Left lung (tissue), 10 donors: Measurements from ENCODE around the gene SOX6. TPM values are rescaled to one million over a fixed set of nuclear protein-coding genes. Genes with fewer than 3 reads are reported as not detected.

Source experiments
- ATAC-seq: fragments of 200-7000 bp; cut with Tn5 transposase; one replicate; pipeline ENCODE4 v1.9.1; 2020; ENCODE audit warnings: moderate library complexity
- DNase-seq, 4 donors: peaks; one replicate each; pipeline ENCODE4 v3.0.0-alpha.2; 2013 to 2020
- H3K27ac ChIP-seq, 2 donors: fragments of 200-600 bp; sonication (generic) in 1 of 2; one replicate each; pipeline versions ENCODE4 v1.5.0 to v1.8.0; 2020 to 2021
- H3K27me3 ChIP-seq, 2 donors: fragments of 200-600 bp; sonication (generic) in 1 of 2; one replicate each; pipeline versions ENCODE4 v1.5.0 to v1.8.0; 2020 to 2021
- H3K36me3 ChIP-seq, 2 donors: fragments of 200-600 bp; sonication (generic) in 1 of 2; one replicate each; pipeline versions ENCODE4 v1.5.0 to v1.8.0; 2020 to 2021
- H3K4me1 ChIP-seq, 2 donors: fragments of 200-600 bp; one replicate each; pipeline ENCODE4 v1.8.0; 2021
- H3K4me3 ChIP-seq, 2 donors: fragments of 200-600 bp; sonication (generic) in 1 of 2; one replicate each; pipeline versions ENCODE4 v1.5.0 to v1.8.0; 2020 to 2021; ENCODE audit warnings: mild to moderate bottlenecking in 1 of 2
- H3K9me3 ChIP-seq, 2 donors: fragments of 200-600 bp; sonication (generic) in 1 of 2; one replicate each; pipeline versions ENCODE4 v1.5.0 to v1.8.0; 2020 to 2021
- intact Hi-C, 2 donors: fragments of 100-400 bp; cut with DNase I; formaldehyde crosslinking; loops; one replicate each; pipeline versions ENCODE4 v1.11.2 to v1.14.2; 2022
- polyA plus RNA-seq, 6 donors: library from polyadenylated mRNA; unstranded; fragments of 120-200 nt; gene quantifications; one replicate each; pipeline ENCODE4 v1.2.1, GENCODE V29; 2013; ENCODE audit not compliant: insufficient read length in 6 of 6
- total RNA-seq, 2 donors: library from RNA; stranded (reverse); fragmentation: NEBNext Ultra II Directional; extraction: Animal tissue kit (Norgen Biotek cat#: 25700); gene quantifications; one replicate each; pipeline ENCODE4 v1.2.1, GENCODE V29; 2021
- TF ChIP-seq, protein P1 (sequence below), 2 donors: fragments of 200-600 bp; sonication (generic) in 1 of 2; IDR thresholded peaks; one replicate each; pipeline versions ENCODE4 v1.5.0 to v1.8.0; 2021; ENCODE audit warnings: antibody characterized with exemption in 2 of 2
- donor health status: DM: no; HTN: yes; CAD: no.
- donor health status: DM: no; HTN: no; CAD: no.

Gene SOX6
- total and polyA plus RNA-seq, 8 donors = 4.7 to 20.5 (median 15.6) TPM

DNA sequence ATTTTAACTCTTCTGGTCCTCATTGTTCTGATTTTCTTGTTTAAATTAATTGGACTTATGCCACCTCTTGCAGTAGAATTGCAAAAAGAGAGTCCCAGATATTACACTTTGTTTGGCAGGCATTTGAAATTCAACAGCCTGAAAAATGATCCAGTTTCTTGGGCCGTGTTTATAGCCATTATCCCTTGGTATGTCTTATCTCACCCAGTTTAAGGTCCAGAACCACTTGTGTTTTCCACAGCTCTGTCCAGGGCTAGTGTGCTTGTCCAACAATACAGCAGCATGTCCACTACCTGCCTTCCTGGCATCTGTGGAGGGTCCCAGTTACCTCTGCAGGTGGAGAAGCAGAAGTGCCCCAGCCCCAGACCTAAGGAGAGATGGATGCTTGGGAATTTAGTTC, 397.4 kb downstream of the SOX6 start:
- Histone ChIP-seq H3K4me3 (no peak overlapping the region), H3K9me3 (no peaks in the 10 kb centered on the region), H3K4me1 (no peaks in the 10 kb centered on the region), H3K27ac (no peak overlapping the region), H3K36me3 (no peaks in the 10 kb centered on the region), H3K27me3 (no peaks in the 10 kb centered on the region)
- ATAC-seq (no peak), DNase-seq (no peak)
- TF ChIP-seq, protein P1, sequence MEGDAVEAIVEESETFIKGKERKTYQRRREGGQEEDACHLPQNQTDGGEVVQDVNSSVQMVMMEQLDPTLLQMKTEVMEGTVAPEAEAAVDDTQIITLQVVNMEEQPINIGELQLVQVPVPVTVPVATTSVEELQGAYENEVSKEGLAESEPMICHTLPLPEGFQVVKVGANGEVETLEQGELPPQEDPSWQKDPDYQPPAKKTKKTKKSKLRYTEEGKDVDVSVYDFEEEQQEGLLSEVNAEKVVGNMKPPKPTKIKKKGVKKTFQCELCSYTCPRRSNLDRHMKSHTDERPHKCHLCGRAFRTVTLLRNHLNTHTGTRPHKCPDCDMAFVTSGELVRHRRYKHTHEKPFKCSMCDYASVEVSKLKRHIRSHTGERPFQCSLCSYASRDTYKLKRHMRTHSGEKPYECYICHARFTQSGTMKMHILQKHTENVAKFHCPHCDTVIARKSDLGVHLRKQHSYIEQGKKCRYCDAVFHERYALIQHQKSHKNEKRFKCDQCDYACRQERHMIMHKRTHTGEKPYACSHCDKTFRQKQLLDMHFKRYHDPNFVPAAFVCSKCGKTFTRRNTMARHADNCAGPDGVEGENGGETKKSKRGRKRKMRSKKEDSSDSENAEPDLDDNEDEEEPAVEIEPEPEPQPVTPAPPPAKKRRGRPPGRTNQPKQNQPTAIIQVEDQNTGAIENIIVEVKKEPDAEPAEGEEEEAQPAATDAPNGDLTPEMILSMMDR (IDR thresholded peaks at IDR 0.05) = no peak
- intact Hi-C loops = no loop called here

DNA sequence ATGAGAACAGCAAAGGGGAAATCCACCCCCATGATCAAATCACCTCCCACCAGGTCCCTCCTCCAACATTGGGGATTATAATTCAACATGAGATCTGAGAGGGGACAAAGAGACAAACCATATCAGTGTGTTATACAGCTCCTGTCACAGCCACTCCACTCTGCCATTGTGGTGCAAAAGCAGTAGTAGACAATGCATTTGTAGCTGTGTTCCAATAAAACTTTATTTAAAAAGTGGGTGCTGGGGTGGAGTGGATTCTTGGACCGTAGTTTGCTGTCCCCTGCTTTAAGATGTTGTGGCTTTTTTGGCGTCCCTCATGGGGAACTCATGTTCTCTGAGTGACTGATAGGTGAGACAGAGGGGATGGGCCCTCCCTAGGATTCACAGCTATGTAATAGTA, 399.1 kb downstream of the SOX6 start:
- H3K9me3 ChIP-seq = no peaks in the 10 kb centered on the region
- no peak overlapping the region for H3K27ac ChIP-seq
- H3K27me3 ChIP-seq = no peaks in the 10 kb centered on the region
- H3K36me3 ChIP-seq = no peaks in the 10 kb centered on the region
- no peak for ATAC-seq
- no peak overlapping the region for H3K4me3 ChIP-seq
- TF ChIP-seq, protein P1 (IDR thresholded peaks at IDR 0.05) = no peak
- DNase-seq = no peak
- intact Hi-C loops = no loop called here
- no peaks in the 10 kb centered on the region for H3K4me1 ChIP-seq

DNA sequence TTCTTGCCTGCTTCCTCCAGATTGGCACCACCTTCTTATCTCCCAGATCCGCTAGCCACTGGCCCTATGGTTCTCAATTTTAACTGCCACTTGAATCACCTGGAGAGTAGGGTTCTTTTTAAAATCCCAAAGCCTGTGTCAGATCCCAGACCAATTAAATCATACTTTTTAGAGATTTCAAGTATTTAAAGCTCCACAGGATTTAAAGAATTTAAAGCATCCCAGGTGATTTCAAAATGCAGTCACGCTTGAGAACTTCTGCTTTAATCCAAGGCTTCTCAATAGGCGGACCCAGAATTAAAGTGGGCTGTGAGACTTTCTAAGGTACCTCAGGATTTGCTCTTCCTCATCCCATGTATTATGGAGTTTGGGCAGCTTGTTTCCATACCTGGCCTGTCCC, 400.0 kb downstream of the SOX6 start:
- no peaks in the 10 kb centered on the region for H3K27me3 ChIP-seq
- no peaks in the 10 kb centered on the region for H3K36me3 ChIP-seq
- DNase-seq (no peak), ATAC-seq (no peak)
- TF ChIP-seq, protein P1 (IDR thresholded peaks at IDR 0.05) = no peak
- intact Hi-C loops = no loop called here
- no peaks in the 10 kb centered on the region for H3K4me1 ChIP-seq
- no peak overlapping the region for H3K27ac ChIP-seq
- H3K4me3 ChIP-seq = no peak overlapping the region
- H3K9me3 ChIP-seq = no peaks in the 10 kb centered on the region

DNA sequence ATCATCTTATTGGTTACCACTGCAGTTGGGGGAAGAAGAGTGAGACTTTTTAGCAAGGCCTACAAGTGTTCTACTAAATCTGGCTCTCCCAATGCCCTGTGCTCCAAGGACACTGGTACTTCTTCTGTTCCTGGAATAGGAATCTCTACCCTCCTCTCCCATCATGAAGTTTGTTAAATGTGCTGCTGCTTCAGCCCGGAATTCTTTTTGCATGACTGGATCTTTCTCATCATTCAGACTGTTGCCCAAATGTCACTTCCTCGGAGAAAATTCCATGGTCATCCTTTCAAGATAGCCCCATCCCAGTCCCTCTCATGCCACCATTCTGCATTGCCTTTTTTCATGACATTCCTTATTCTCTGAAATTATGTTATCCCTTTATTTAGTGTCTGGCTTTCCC, 400.8 kb downstream of the SOX6 start:
- no peaks in the 10 kb centered on the region for H3K27me3 ChIP-seq
- DNase-seq (no peak), ATAC-seq (no peak)
- intact Hi-C loops = no loop called here
- no peaks in the 10 kb centered on the region for H3K9me3 ChIP-seq
- H3K27ac ChIP-seq = no peak overlapping the region
- no peak overlapping the region for H3K4me3 ChIP-seq
- H3K4me1 ChIP-seq = no peaks in the 10 kb centered on the region
- no peaks in the 10 kb centered on the region for H3K36me3 ChIP-seq
- TF ChIP-seq, protein P1 (IDR thresholded peaks at IDR 0.05) = no peak

DNA sequence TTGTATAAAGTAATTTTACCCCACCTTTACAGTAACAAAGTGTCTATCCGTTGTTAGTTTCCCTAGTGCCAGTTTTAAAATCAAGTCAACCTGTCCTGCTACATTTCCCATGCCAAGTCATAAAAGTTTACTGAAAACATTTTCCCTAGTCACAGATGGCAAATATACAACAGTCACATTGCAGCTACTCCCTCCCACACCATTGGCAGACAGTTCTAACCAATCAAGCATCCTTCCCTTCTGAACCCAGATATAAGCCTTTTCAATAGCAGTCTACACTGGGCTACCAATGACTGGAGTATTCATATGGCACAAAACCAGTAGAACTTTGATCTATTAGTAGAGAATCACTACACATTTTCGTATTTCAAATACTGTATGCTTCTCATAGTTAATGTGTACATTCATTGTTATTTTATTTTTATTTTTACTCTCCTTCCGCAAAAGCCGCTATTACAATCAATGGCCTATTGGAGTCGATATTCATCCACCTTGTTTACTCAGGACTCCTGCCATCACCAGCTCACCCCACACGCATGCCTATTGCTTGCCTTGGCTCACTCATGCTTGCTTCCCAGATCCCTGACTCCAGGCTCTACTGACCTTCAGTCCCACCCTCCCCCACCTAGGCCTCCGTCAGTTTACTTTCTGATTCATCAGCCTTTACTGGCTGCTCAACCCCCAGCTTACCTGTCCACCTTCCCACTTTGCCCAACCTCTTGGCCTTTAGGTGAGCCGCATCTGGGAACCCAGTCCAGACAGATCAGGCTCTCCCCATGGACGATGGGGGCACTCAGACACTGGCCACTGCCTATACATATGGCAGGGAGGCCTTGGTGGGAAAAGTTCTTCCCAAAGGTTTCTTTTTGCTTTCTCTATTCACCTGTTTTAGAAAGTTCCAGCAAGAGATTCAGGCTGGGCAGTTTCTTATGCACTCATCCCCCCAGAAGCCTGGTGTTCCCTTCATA, 408.4 kb downstream of the SOX6 start:
- ATAC-seq = no peak
- H3K36me3 ChIP-seq = no peaks in the 10 kb centered on the region
- H3K27ac ChIP-seq = no peak overlapping the region
- intact Hi-C loops = no loop called here
- no peak for DNase-seq
- no peak overlapping the region for H3K4me3 ChIP-seq
- H3K4me1 ChIP-seq = no peaks in the 10 kb centered on the region
- H3K27me3 ChIP-seq = no peaks in the 10 kb centered on the region
- TF ChIP-seq, protein P1 (IDR thresholded peaks at IDR 0.05) = no peak
- peaks cover 0 to 13% of the 10 kb centered on the region in 2 donors for H3K9me3 ChIP-seq
